HFFc6 (cell line): ENCODE results near the gene LCN1. TPM values are rescaled to one million over a fixed set of nuclear protein-coding genes. Genes with fewer than 3 reads are reported as not detected.
A peak's percentile ranks its signal among the peaks of the same experiment; 100 is the strongest.

Experiments used
- DNase-seq: peaks from one replicate; pipeline ENCODE4 v3.0.0-alpha.2; 2018
- H3K27ac Mint-ChIP-seq: 2 replicates; pipeline ENCODE4 v1.8.0; 2020; ENCODE audit warnings: mild to moderate bottlenecking, mixed read lengths
- H3K27me3 Mint-ChIP-seq: 2 replicates; pipeline ENCODE4 v1.8.0; 2021; ENCODE audit warnings: mild to moderate bottlenecking, moderate library complexity, mixed read lengths; ENCODE audit not compliant: insufficient read depth
- H3K36me3 Mint-ChIP-seq: 2 replicates; pipeline ENCODE4 v1.8.0; 2021; ENCODE audit warnings: low read depth, mixed read lengths
- H3K4me1 Mint-ChIP-seq: 2 replicates; pipeline ENCODE4 v1.8.0; 2020; ENCODE audit warnings: low read depth, mixed read lengths
- H3K4me3 Mint-ChIP-seq: 2 replicates; pipeline ENCODE4 v1.8.0; 2020; ENCODE audit warnings: mild to moderate bottlenecking, moderate library complexity, mixed read lengths
- H3K9me3 Mint-ChIP-seq: 2 replicates; pipeline ENCODE4 v1.8.0; 2020; ENCODE audit warnings: mild to moderate bottlenecking, mixed read lengths
- CTCF ChIP-seq: fragments of 200-600 bp; sonication (generic); IDR thresholded peaks from 2 replicates; pipeline ENCODE4 v1.5.0; 2021; ENCODE audit warnings: antibody characterized with exemption, mild to moderate bottlenecking
- total RNA-seq, 6 experiments: library from RNA; stranded (reverse); fragmentation: NEBNext Ultra II Directional; extraction: Animal tissue kit (Norgen Biotek cat#: 25700); gene quantifications; 2 replicates in 1 of 6; 3 replicates in 5 of 6; pipeline ENCODE4 v1.2.3, GENCODE V29; 2021

Gene LCN1
- total RNA-seq, 6 experiments from 2014 or later, result 0.28 to 0.46 TPM; not detected in 4

GRCh38 chr9:135478191-135478590 is 43.0 kb upstream of the LCN1 start:
- peaks cover 21% of the 10 kb centered on the region for H3K4me1 Mint-ChIP-seq
- no peak for TF ChIP-seq CTCF
- DNase-seq, result no peak
- H3K4me3 Mint-ChIP-seq, result peak overlapping the region; percentile 84
- no peaks in the 10 kb centered on the region for H3K9me3 Mint-ChIP-seq
- no peak overlapping the region for H3K27ac Mint-ChIP-seq
- no peaks in the 10 kb centered on the region for H3K36me3 Mint-ChIP-seq
- H3K27me3 Mint-ChIP-seq, result no peaks in the 10 kb centered on the region; the same call in 1 of the 2 replicates

- peak overlapping the region; percentile 40 for H3K27ac Mint-ChIP-seq
Measured at GRCh38 chr9:135478829-135479468, 42.3 kb upstream of the LCN1 start.

GRCh38 chr9:135479469-135480052 is 41.7 kb upstream of the LCN1 start, which contains the start of gene PPP1R26:
Gene PPP1R26 (plus strand): TSS chr9:135479782. CDS start chr9:135484511, 4,729 bp downstream.
- Mint-ChIP-seq H3K27ac (peak within 1 kb of the TSS; percentile 40), H3K27me3 (no peaks in the 10 kb centered on the region; the same call in 1 of the 2 replicates), H3K4me3 (peak within 1 kb of the TSS; percentile 84), H3K4me1 (peaks cover 21% of the 10 kb centered on the region), H3K36me3 (no peaks in the 10 kb centered on the region), H3K9me3 (no peaks in the 10 kb centered on the region)
- DNase-seq, result no peak
- TF ChIP-seq CTCF, result no peak

More at GRCh38 chr9:135478829-135479468, 42.3 kb upstream of the LCN1 start:
- H3K27me3 Mint-ChIP-seq, result no peaks in the 10 kb centered on the region; the same call in 1 of the 2 replicates
- DNase-seq, result no peak
- TF ChIP-seq CTCF, result peak; percentile 31; the same call in 1 of the 2 replicates
- H3K9me3 Mint-ChIP-seq, result no peaks in the 10 kb centered on the region
- H3K4me1 Mint-ChIP-seq, result peaks cover 21% of the 10 kb centered on the region
- peak overlapping the region; percentile 84 for H3K4me3 Mint-ChIP-seq
- H3K36me3 Mint-ChIP-seq, result no peaks in the 10 kb centered on the region

- H3K9me3 Mint-ChIP-seq, result no peaks in the 10 kb centered on the region
- H3K4me1 Mint-ChIP-seq, result peaks cover 21% of the 10 kb centered on the region
- no peak for TF ChIP-seq CTCF
- H3K27me3 Mint-ChIP-seq, result no peaks in the 10 kb centered on the region; the same call in 1 of the 2 replicates
- H3K36me3 Mint-ChIP-seq, result peaks cover 3% of the 10 kb centered on the region; the same call in 1 of the 2 replicates
- peak overlapping the region; percentile 80 for H3K4me3 Mint-ChIP-seq
- DNase-seq, result no peak
- H3K27ac Mint-ChIP-seq, result no peak overlapping the region
Measured at GRCh38 chr9:135480071-135480939, 40.9 kb upstream of the LCN1 start.

GRCh38 chr9:135480940-135481310 is 40.3 kb upstream of the LCN1 start:
- no peak overlapping the region for H3K27ac Mint-ChIP-seq

More at GRCh38 chr9:135480940-135481310, 40.3 kb upstream of the LCN1 start:
- no peak for TF ChIP-seq CTCF
- no peak for DNase-seq
- H3K4me1 Mint-ChIP-seq, result peaks cover 17% of the 10 kb centered on the region
- H3K9me3 Mint-ChIP-seq, result no peaks in the 10 kb centered on the region
- H3K4me3 Mint-ChIP-seq, result peak overlapping the region; percentile 80
- no peaks in the 10 kb centered on the region; the same call in 1 of the 2 replicates for H3K27me3 Mint-ChIP-seq
- H3K36me3 Mint-ChIP-seq, result peaks cover 5% of the 10 kb centered on the region; the same call in 1 of the 2 replicates
